Ishikawa (cell line): ENCODE measurements around the gene EPPIN.

ENCODE experiments used
- CEBPB ChIP-seq: IDR thresholded peaks from 2 replicates; pipeline ENCODE4 v1.6.1; 2012
- EP300 ChIP-seq: IDR thresholded peaks from 2 replicates; pipeline ENCODE4 v1.6.1; 2012; ENCODE audit warnings: borderline replicate concordance
- REST ChIP-seq: IDR thresholded peaks from 2 replicates; pipeline ENCODE4 v1.6.1; 2012; ENCODE audit warnings: low read depth, mild to moderate bottlenecking
- TAF1 ChIP-seq: IDR thresholded peaks from 2 replicates; pipeline ENCODE4 v1.6.1; 2012; ENCODE audit warnings: low read depth, mild to moderate bottlenecking
- YY1 ChIP-seq: IDR thresholded peaks from 2 replicates; pipeline ENCODE4 v1.6.1; 2012; ENCODE audit warnings: low read depth

- TF ChIP-seq TAF1 (no peak), EP300 (no peak), YY1 (no peak), REST (no peak), CEBPB (no peak)
Measured at GRCh38 chr20:45588800-45589199, 41.6 kb upstream of the EPPIN start.
